Loucy (cell line): ENCODE results near the gene KYAT1.

Source experiments
- EZH2phosphoT487 ChIP-seq: fragments of 200-600 bp; IDR thresholded peaks from 2 replicates; pipeline ENCODE4 v1.6.1; 2018; ENCODE audit warnings: antibody characterized with exemption, mild to moderate bottlenecking, moderate library complexity, borderline replicate concordance
- TF ChIP-seq, protein P1 (sequence below): fragments of 200-600 bp; sonication (generic); conservative IDR thresholded peaks from 2 replicates; pipeline ENCODE4 v1.5.1; 2014; ENCODE audit warnings: mild to moderate bottlenecking, antibody characterized with exemption, low read length

- TF ChIP-seq, protein P1, sequence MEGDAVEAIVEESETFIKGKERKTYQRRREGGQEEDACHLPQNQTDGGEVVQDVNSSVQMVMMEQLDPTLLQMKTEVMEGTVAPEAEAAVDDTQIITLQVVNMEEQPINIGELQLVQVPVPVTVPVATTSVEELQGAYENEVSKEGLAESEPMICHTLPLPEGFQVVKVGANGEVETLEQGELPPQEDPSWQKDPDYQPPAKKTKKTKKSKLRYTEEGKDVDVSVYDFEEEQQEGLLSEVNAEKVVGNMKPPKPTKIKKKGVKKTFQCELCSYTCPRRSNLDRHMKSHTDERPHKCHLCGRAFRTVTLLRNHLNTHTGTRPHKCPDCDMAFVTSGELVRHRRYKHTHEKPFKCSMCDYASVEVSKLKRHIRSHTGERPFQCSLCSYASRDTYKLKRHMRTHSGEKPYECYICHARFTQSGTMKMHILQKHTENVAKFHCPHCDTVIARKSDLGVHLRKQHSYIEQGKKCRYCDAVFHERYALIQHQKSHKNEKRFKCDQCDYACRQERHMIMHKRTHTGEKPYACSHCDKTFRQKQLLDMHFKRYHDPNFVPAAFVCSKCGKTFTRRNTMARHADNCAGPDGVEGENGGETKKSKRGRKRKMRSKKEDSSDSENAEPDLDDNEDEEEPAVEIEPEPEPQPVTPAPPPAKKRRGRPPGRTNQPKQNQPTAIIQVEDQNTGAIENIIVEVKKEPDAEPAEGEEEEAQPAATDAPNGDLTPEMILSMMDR = no peak
- no peak for TF ChIP-seq EZH2phosphoT487
Observed at GRCh38 chr9:128899566-128900322, 18.0 kb upstream of the KYAT1 start.
